Breast epithelium (tissue), 4 donors: ENCODE results near the gene TMEM35B. TPM values are rescaled to one million over a fixed set of nuclear protein-coding genes. Genes with fewer than 3 reads are reported as not detected.

Experiments
- DNase-seq, 2 donors: peaks; one replicate each; pipeline ENCODE4 v3.0.0-alpha.2; 2019; ENCODE audit warnings: low spot score in 2 of 2
- H3K27ac ChIP-seq, 2 donors: fragments of 200-600 bp; sonication (generic) in 1 of 2; one replicate each; pipeline ENCODE4 v1.5.1; 2016 to 2019; ENCODE audit warnings: mild to moderate bottlenecking in 1 of 2
- H3K27me3 ChIP-seq, 2 donors: fragments of 200-600 bp; sonication (generic) in 1 of 2; one replicate each; pipeline versions ENCODE4 v1.5.1 to v1.6.0; 2017 to 2019; ENCODE audit warnings: control low read depth in 1 of 2, mild to moderate bottlenecking in 1 of 2
- H3K36me3 ChIP-seq: fragments of 200-600 bp; one replicate; pipeline ENCODE4 v1.5.1; 2019
- H3K4me1 ChIP-seq, 2 donors: fragments of 200-600 bp; sonication (generic); one replicate each; pipeline ENCODE4 v1.5.1; 2016 to 2019; ENCODE audit warnings: control low read depth in 1 of 2
- H3K4me3 ChIP-seq, 3 donors: fragments of 200-600 bp; sonication (generic); 1 replicate in 2 of 3; 2 replicates in 1 of 3; pipeline ENCODE4 v1.5.1; 2016 to 2019; ENCODE audit warnings: mild to moderate bottlenecking in 3 of 3, moderate library complexity in 2 of 3
- H3K9me3 ChIP-seq, 2 donors: fragments of 200-600 bp; sonication (generic) in 1 of 2; one replicate each; pipeline ENCODE4 v1.5.1; 2016 to 2019; ENCODE audit warnings: control low read depth in 1 of 2
- POLR2A ChIP-seq: fragments of 450-650 bp; IDR thresholded peaks from one replicate; pipeline ENCODE4 v1.6.1; 2016; ENCODE audit warnings: antibody characterized with exemption, mild to moderate bottlenecking, moderate library complexity
- POLR2AphosphoS5 ChIP-seq, 3 donors: sonication (generic); formaldehyde crosslinking; IDR thresholded peaks; one replicate each; pipeline ENCODE4 v1.6.1; 2017; ENCODE audit warnings: antibody characterized with exemption in 3 of 3
- intact Hi-C: fragments of 100-400 bp; cut with DNase I; formaldehyde crosslinking; loops from one replicate; pipeline ENCODE4 v1.15.1; 2023; ENCODE audit warnings: low total_unique reads
- total RNA-seq, 3 donors: library from RNA; depleted of rRNA; stranded (reverse); fragments of >200 nt; gene quantifications; one replicate each; pipeline ENCODE4 v1.1.0, GENCODE V29; 2016
- TF ChIP-seq, protein P1 (sequence below), 3 donors: fragments of 450-650 bp; IDR thresholded peaks; one replicate each; pipeline ENCODE4 v1.5.1; 2016 to 2017; ENCODE audit warnings: antibody characterized with exemption in 3 of 3, mild to moderate bottlenecking in 3 of 3, moderate library complexity in 3 of 3

Gene TMEM35B
- total RNA-seq, 3 donors from 2014 or later, result 30.5 to 55.0 (median 37.6) TPM

GRCh38 chr1:35016406-35016805, 31.3 kb upstream of the TMEM35B start:
- no peak overlapping the region for H3K27ac ChIP-seq
- H3K9me3 ChIP-seq, result no peaks in the 10 kb centered on the region
- H3K4me3 ChIP-seq, result no peak overlapping the region
- DNase-seq, result no peak
- TF ChIP-seq POLR2A (no peak), POLR2AphosphoS5 (IDR thresholded peaks at IDR 0.05) (no peak)
- TF ChIP-seq, protein P1, sequence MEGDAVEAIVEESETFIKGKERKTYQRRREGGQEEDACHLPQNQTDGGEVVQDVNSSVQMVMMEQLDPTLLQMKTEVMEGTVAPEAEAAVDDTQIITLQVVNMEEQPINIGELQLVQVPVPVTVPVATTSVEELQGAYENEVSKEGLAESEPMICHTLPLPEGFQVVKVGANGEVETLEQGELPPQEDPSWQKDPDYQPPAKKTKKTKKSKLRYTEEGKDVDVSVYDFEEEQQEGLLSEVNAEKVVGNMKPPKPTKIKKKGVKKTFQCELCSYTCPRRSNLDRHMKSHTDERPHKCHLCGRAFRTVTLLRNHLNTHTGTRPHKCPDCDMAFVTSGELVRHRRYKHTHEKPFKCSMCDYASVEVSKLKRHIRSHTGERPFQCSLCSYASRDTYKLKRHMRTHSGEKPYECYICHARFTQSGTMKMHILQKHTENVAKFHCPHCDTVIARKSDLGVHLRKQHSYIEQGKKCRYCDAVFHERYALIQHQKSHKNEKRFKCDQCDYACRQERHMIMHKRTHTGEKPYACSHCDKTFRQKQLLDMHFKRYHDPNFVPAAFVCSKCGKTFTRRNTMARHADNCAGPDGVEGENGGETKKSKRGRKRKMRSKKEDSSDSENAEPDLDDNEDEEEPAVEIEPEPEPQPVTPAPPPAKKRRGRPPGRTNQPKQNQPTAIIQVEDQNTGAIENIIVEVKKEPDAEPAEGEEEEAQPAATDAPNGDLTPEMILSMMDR (IDR thresholded peaks at IDR 0.05), result no peak
- H3K4me1 ChIP-seq, result no peaks in the 10 kb centered on the region
- H3K36me3 ChIP-seq, result peaks cover 5% of the 10 kb centered on the region
- intact Hi-C loops, result no loop called here
- no peaks in the 10 kb centered on the region for H3K27me3 ChIP-seq

DNA sequence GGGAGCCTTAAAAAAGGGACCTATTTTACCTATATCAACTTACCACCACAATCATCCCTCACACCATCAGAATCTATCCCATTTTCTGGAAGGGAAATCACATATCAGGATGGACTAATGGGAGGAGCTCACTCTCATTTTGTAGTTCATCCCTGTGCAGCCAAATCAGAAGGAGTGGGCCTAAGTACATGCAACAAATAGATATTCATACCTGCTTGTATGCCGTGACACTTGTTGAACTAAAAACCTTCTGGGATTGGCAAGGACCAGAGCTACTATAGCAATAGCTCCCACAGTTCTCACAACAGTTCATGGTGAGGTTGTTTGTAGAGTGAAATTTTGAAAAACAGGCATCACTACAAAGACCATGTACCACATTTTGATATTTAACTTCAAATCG, 29.3 kb upstream of the TMEM35B start:
- no peak overlapping the region for H3K4me3 ChIP-seq
- TF ChIP-seq, protein P1 (IDR thresholded peaks at IDR 0.05), result no peak
- TF ChIP-seq POLR2A, result no peak
- no peak for TF ChIP-seq POLR2AphosphoS5 (IDR thresholded peaks at IDR 0.05)
- H3K9me3 ChIP-seq, result no peaks in the 10 kb centered on the region
- intact Hi-C loops, result no loop called here
- no peaks in the 10 kb centered on the region for H3K27me3 ChIP-seq
- no peaks in the 10 kb centered on the region for H3K36me3 ChIP-seq
- H3K4me1 ChIP-seq, result no peaks in the 10 kb centered on the region
- H3K27ac ChIP-seq, result no peak overlapping the region
- DNase-seq, result no peak

DNA sequence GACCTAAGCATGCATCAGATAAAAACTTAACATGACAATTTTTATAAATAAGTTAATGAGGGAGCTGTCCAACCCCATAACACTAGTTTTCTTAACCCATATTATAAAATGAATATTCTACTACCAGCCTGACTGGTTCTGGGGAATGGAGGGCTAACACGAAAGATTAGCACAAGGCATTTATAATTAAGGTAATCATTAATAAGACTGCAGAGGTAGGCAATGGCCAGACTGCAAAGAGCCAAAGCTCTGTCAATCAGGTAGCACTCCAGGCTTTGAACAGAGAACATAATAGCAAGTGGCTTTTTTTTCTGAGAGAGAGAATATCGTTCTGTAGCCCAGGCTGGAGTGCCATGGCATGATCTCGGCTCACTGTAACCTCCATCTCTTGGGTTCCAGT, 20.6 kb upstream of the TMEM35B start:
- no peaks in the 10 kb centered on the region for H3K9me3 ChIP-seq
- H3K27ac ChIP-seq, result no peak overlapping the region
- intact Hi-C loops, result no loop called here
- no peaks in the 10 kb centered on the region for H3K36me3 ChIP-seq
- H3K27me3 ChIP-seq, result no peaks in the 10 kb centered on the region
- H3K4me1 ChIP-seq, result no peaks in the 10 kb centered on the region
- TF ChIP-seq, protein P1 (IDR thresholded peaks at IDR 0.05), result no peak
- TF ChIP-seq POLR2AphosphoS5 (IDR thresholded peaks at IDR 0.05) (no peak), POLR2A (no peak)
- no peak overlapping the region for H3K4me3 ChIP-seq
- no peak for DNase-seq

GRCh38 chr1:35001743-35002142, 16.6 kb upstream of the TMEM35B start:
- no peaks in the 10 kb centered on the region for H3K27me3 ChIP-seq
- H3K4me3 ChIP-seq, result no peak overlapping the region
- TF ChIP-seq POLR2AphosphoS5 (IDR thresholded peaks at IDR 0.05) (no peak), POLR2A (no peak)
- TF ChIP-seq, protein P1 (IDR thresholded peaks at IDR 0.05), result no peak
- H3K9me3 ChIP-seq, result no peaks in the 10 kb centered on the region
- no peaks in the 10 kb centered on the region for H3K4me1 ChIP-seq
- intact Hi-C loops, result no loop called here
- H3K27ac ChIP-seq, result no peak overlapping the region
- no peaks in the 10 kb centered on the region for H3K36me3 ChIP-seq
- no peak for DNase-seq

- H3K27me3 ChIP-seq, result no peaks in the 10 kb centered on the region
- no peaks in the 10 kb centered on the region for H3K9me3 ChIP-seq
- no peaks in the 10 kb centered on the region for H3K36me3 ChIP-seq
- intact Hi-C loops, result no loop called here
- H3K27ac ChIP-seq, result no peak overlapping the region
- no peaks in the 10 kb centered on the region for H3K4me1 ChIP-seq
- TF ChIP-seq POLR2AphosphoS5 (IDR thresholded peaks at IDR 0.05) (no peak), POLR2A (no peak)
- TF ChIP-seq, protein P1 (IDR thresholded peaks at IDR 0.05), result no peak
- no peak overlapping the region for H3K4me3 ChIP-seq
- DNase-seq, result no peak
These were observed 9.7 kb upstream of the TMEM35B start for GRCh38 chr1:34994878-34995277.
